Right lobe of liver (tissue), 6 donors: ENCODE results near the gene B3GNT8. TPM values are rescaled to one million over a fixed set of nuclear protein-coding genes. Genes with fewer than 3 reads are reported as not detected.
A peak's percentile ranks its signal among the peaks of the same experiment; 100 is the strongest.

ENCODE experiments used
- ATAC-seq, 4 donors: fragments of 200-7000 bp; cut with Tn5 transposase; one replicate each; pipeline ENCODE4 v1.9.1; 2020; ENCODE audit warnings: mild to moderate bottlenecking in 4 of 4, moderate library complexity in 4 of 4
- DNase-seq, 3 donors: peaks; one replicate each; pipeline ENCODE4 v3.0.0-alpha.2; 2020
- H3K27ac ChIP-seq, 3 donors: fragments of 200-600 bp; one replicate each; pipeline ENCODE4 v1.8.0; 2022
- H3K27me3 ChIP-seq, 2 donors: fragments of 200-600 bp; one replicate each; pipeline ENCODE4 v1.8.0; 2022
- H3K36me3 ChIP-seq, 4 donors: fragments of 200-600 bp; sonication (generic) in 1 of 4; one replicate each; pipeline versions ENCODE4 v1.5.1 to v1.8.0; 2017 to 2022; ENCODE audit warnings: control low read depth in 1 of 4
- H3K4me1 ChIP-seq, 4 donors: fragments of 200-600 bp; sonication (generic) in 1 of 4; one replicate each; pipeline versions ENCODE4 v1.5.1 to v1.8.0; 2017 to 2022; ENCODE audit warnings: control low read depth in 1 of 4
- H3K4me3 ChIP-seq, 3 donors: fragments of 200-600 bp; one replicate each; pipeline ENCODE4 v1.8.0; 2022
- H3K9me3 ChIP-seq, 4 donors: fragments of 200-600 bp; sonication (generic) in 1 of 4; one replicate each; pipeline versions ENCODE4 v1.5.1 to v1.8.0; 2017 to 2022; ENCODE audit warnings: control low read depth in 1 of 4
- POLR2A ChIP-seq: fragments of 450-650 bp; IDR thresholded peaks from one replicate; pipeline ENCODE4 v1.6.1; 2017; ENCODE audit warnings: antibody characterized with exemption, mild to moderate bottlenecking
- WGBS: methylation state at CpG from one replicate; pipeline ENCODE4 v1.1.6; 2018; ENCODE audit warnings: low coverage, low lambda C conversion rate; ENCODE audit not compliant: insufficient coverage; ENCODE audit errors: missing lambda C conversion rate; 5-methylcytosine and 5-hydroxymethylcytosine counted together
- intact Hi-C, 2 donors: fragments of 100-400 bp; cut with DNase I; formaldehyde crosslinking; loops; one replicate each; pipeline versions ENCODE4 v1.11.2 to v1.14.1; 2022
- total RNA-seq, 6 experiments: library from RNA; depleted of rRNA in 2 of 6; stranded (reverse); fragments of >200 nt in 2 of 6; fragmentation: NEBNext Ultra II Directional in 3 of 6; extraction: Animal tissue kit (Norgen Biotek cat#: 25700) in 3 of 6; gene quantifications; one replicate each; pipeline versions ENCODE4 v1.1.0 to v1.2.4, GENCODE V29; 2016 to 2023
- TF ChIP-seq, protein P1 (sequence below), 4 donors: fragments of 200-600 bp in 3 of 4; fragments of 450-650 bp in 1 of 4; IDR thresholded peaks; one replicate each; pipeline versions ENCODE4 v1.5.1 to v1.8.0; 2016 to 2022; ENCODE audit warnings: antibody characterized with exemption in 4 of 4, mild to moderate bottlenecking in 2 of 4
- donor health status: DM: no; HTN: yes; CAD: no.
- donor health status: DM: no; HTN: no; CAD: no.
- donor health status: DM: no; HTN: no; CAD: no.
- donor health status: DM: no; HTN: yes; CAD: no.
- donor health status: DM: no; HTN: yes; CAD: no.

The B3GNT8 gene
- total RNA-seq, 6 experiments from 2014 or later: 0.50 to 1.2 (median 0.63) TPM

DNA sequence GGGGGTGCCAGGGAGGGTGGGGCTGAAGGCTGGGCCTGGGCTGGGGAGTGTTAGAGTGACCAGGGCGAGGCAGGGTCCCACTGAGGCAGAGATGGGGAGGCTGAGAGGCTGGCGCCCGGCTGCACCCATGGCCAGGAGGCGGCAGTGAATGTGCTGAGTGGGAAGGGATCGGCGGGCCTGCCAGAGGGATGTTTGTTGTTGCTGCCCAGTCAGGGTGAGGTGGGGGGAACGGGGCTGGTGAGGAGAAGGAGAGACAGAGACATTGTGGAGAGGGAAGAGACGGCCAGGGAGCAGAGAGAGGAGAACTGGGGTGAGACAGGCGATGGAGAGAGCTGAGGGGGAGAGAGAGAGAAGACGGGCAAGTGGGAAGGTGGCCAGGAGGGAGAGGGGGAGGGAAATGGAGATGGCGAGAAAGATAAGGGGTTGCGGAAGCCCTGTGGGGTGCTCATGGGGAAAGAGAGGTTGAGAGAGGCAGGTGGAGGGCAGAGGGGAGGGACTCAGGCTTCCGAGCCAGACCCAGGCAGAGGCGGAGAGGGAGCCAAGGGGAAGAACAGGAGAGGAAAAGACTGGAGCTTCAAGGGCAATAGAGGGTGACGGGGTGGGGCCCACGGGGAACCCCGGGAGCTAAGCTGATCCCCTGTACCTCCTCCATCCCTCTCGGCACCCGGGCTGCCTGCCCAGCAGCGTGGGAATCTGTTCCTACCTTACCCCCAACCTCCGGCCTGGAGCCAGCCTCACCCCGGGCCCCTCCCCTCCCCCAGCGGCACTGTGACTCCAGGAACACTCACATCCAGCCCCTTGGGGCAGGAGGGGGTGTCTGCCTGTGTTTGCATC, 690 bp upstream of the B3GNT8 start:
- H3K27me3 ChIP-seq: no peaks in the 10 kb centered on the region
- intact Hi-C loops: no loop called here
- H3K4me3 ChIP-seq: peak overlapping the region in 1 of 3 donors; percentile 40
- ATAC-seq: peak in 3 of 4 donors; percentile 1 to 3 (median 1)
- H3K36me3 ChIP-seq: peaks cover 0 to 24% (median 2%) of the 10 kb centered on the region in 4 donors
- peaks cover 0 to 15% (median 5%) of the 10 kb centered on the region in 4 donors for H3K4me1 ChIP-seq
- H3K27ac ChIP-seq: peak overlapping the region in 1 of 3 donors; percentile 37
- TF ChIP-seq, protein P1, sequence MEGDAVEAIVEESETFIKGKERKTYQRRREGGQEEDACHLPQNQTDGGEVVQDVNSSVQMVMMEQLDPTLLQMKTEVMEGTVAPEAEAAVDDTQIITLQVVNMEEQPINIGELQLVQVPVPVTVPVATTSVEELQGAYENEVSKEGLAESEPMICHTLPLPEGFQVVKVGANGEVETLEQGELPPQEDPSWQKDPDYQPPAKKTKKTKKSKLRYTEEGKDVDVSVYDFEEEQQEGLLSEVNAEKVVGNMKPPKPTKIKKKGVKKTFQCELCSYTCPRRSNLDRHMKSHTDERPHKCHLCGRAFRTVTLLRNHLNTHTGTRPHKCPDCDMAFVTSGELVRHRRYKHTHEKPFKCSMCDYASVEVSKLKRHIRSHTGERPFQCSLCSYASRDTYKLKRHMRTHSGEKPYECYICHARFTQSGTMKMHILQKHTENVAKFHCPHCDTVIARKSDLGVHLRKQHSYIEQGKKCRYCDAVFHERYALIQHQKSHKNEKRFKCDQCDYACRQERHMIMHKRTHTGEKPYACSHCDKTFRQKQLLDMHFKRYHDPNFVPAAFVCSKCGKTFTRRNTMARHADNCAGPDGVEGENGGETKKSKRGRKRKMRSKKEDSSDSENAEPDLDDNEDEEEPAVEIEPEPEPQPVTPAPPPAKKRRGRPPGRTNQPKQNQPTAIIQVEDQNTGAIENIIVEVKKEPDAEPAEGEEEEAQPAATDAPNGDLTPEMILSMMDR (IDR thresholded peaks at IDR 0.05): no peak
- no peak for TF ChIP-seq POLR2A
- DNase-seq: no peak
- 32% methylated on average over 17 of the region's 23 CpGs for WGBS
- H3K9me3 ChIP-seq: no peaks in the 10 kb centered on the region

DNA sequence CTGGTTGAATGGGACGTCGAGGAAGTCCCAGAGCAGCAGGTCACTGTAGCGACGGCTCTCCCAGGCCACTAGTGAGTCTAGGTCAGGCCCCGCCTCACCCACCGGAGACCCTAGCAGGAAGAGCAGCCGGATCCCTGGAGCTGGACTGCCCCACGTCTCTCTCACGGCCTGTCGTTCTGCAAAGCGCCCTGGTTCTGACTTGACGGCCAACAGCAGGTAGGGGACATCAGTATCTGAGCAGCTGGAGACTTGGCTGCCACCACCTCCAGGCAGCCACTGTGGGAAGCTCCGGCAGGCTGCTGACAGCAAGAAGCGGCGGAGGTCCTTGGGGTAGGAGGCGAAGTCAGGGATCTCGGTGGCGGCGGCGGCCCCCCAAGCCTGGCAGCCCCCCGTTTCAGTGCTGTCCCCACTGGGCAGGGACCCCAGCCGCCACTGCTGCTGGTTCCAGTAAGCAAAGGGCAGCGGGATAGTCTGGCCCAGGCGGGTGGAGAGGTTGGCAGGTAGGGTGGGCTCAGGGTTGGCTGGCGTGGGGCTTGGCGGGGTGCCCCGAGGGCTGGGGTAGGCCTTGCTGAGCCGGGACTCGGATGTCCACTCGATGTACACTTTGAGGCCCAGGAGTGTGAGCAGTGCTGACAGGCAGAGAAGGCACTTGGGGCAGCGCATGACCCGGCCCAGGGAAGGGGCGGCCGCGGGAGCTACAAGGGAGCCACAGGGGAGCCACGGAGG, 895 bp downstream of the B3GNT8 start:
- H3K4me1 ChIP-seq: peaks cover 0 to 4% (median 1%) of the 10 kb centered on the region in 4 donors
- H3K9me3 ChIP-seq: no peaks in the 10 kb centered on the region
- H3K36me3 ChIP-seq: peaks cover 0 to 32% (median 9%) of the 10 kb centered on the region in 4 donors
- DNase-seq (no peak), ATAC-seq (no peak)
- peak overlapping the region in 1 of 3 donors; percentile 37 for H3K27ac ChIP-seq
- TF ChIP-seq, protein P1 (IDR thresholded peaks at IDR 0.05): no peak
- TF ChIP-seq POLR2A: no peak
- 78% methylated on average over 12 of the region's 36 CpGs for WGBS
- H3K27me3 ChIP-seq: no peaks in the 10 kb centered on the region
- peak overlapping the region in 1 of 3 donors; percentile 40 for H3K4me3 ChIP-seq
- intact Hi-C loops: no loop called here

DNA sequence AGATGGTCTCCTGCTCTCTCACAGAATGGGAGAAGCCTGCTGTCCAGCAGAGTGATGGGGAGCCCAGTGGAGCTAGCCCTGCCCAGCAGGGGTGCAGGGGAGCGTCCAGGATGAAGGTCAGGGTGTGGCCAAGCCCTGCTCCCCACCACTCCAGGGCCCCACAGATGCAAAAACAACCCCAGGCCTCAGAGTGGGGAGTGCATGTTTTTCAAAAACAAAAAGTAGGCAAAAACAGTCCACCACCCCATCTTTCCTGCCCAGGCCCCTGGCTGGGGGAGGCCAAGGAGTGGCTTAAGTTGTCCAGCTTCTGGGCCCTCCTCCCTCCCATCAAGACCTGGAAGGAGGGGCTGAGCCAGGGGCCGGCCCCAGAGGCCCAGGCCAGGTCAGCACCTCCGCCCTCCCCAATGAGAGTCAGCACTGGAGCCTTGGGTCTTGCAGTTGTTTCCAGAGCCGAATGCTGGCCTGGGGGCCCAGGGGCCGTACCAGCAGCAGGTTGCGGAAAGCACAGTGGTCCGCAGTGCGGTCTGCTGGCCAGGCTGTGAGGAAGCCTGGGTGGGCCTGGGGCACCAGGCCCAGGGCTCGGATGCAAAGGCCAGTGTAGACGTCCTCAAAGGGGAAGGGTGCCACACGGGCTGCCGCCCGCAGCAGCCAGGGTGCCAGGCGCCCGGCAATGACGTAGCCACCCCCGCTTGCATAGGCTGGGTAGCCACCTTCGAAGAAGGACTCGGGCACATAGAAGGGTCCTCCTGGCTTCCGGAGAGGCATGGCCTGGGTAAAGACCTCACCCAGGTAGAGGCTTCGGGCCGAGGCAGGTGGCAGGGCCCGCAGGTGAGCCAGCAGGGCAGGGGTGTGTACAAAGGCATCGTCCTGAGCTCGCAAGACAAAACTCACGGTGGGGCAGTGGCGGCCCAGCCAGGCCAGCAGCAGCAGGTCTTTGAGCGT, 1.7 kb downstream of the B3GNT8 start:
- no peak for DNase-seq
- Histone ChIP-seq H3K4me1 (no peaks in the 10 kb centered on the region), H3K27me3 (no peaks in the 10 kb centered on the region), H3K36me3 (peaks cover 0 to 39% (median 13%) of the 10 kb centered on the region in 4 donors), H3K4me3 (no peak overlapping the region), H3K9me3 (no peaks in the 10 kb centered on the region), H3K27ac (no peak overlapping the region)
- intact Hi-C loops: no loop called here
- 100% methylated on average over 1 of the region's 28 CpGs for WGBS
- ATAC-seq: no peak
- TF ChIP-seq, protein P1 (IDR thresholded peaks at IDR 0.05): no peak
